OCI-LY3 (cell line): Measurements from ENCODE around the gene KANK4.

Source experiments
- EZH2phosphoT487 ChIP-seq: fragments of 200-600 bp; shearing (Covaris generic); IDR thresholded peaks from 2 replicates; pipeline ENCODE4 v1.6.1; 2018; ENCODE audit warnings: antibody characterized with exemption, mixed run types, low read depth
- TF ChIP-seq, protein P1 (sequence below): fragments of 200-600, 300-600 bp; sonication (generic); IDR thresholded peaks from 2 replicates; pipeline ENCODE4 v1.5.1; 2014; ENCODE audit warnings: antibody characterized with exemption, low read length, low read depth

DNA sequence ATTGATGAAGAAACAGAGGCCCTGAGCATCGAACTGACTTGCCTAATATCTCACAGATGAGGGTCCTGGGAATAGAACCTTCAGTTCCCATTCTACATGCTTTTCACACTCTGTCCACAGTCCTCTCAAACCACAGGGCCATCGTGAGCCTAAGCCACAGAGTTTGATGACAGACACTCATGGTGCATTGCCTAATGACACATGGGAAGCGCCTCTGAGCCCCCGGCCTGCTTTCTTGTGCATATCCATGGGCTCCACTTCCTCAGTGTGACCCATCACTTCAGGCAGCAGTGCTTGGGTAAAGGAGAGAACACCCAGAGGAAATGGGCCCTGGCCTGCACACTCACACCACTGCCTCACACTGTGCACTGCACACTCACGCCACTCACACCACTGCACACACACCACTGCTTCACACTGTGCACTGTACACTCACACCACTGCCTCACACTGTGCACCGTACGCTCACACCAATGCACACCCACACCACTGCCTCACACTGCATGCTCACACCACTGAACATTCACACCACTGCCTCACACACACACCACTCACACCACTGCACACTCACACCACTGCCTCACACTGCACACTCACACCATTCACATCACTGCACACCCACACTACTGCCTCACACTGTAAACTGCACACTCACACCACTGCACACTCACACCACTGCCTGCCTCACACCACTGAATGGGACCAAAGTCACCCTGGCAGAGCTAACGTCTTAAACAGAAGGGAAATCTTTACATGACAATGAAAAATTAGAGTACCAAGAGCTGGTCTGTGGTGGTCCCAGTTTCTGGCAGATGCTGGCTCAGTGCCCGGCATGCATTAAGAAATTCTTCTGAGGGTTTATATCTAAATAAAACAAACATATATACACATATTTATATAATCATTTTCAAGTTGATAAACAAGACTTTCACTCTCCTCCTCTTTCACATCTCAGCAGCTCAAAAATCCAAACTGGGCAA is 53.0 kb downstream of the KANK4 start:
- TF ChIP-seq, protein P1, sequence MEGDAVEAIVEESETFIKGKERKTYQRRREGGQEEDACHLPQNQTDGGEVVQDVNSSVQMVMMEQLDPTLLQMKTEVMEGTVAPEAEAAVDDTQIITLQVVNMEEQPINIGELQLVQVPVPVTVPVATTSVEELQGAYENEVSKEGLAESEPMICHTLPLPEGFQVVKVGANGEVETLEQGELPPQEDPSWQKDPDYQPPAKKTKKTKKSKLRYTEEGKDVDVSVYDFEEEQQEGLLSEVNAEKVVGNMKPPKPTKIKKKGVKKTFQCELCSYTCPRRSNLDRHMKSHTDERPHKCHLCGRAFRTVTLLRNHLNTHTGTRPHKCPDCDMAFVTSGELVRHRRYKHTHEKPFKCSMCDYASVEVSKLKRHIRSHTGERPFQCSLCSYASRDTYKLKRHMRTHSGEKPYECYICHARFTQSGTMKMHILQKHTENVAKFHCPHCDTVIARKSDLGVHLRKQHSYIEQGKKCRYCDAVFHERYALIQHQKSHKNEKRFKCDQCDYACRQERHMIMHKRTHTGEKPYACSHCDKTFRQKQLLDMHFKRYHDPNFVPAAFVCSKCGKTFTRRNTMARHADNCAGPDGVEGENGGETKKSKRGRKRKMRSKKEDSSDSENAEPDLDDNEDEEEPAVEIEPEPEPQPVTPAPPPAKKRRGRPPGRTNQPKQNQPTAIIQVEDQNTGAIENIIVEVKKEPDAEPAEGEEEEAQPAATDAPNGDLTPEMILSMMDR: no peak
- no peak for TF ChIP-seq EZH2phosphoT487
